GM10266 (cell line): ENCODE measurements around the gene ERC2.

Experiments used
- DNase-seq: peaks from one replicate; pipeline ENCODE4 v3.0.0; 2012; ENCODE audit errors: extremely low spot score
- CTCF ChIP-seq: IDR thresholded peaks from 2 replicates; pipeline ENCODE4 v1.5.1; 2012; ENCODE audit warnings: mild to moderate bottlenecking, low read depth; ENCODE audit not compliant: control insufficient read depth, insufficient read depth; ENCODE audit errors: missing control alignments

Gene ERC2

GRCh38 chr3:56005196-56005805 is 463.0 kb downstream of the ERC2 start:
- TF ChIP-seq CTCF = no peak
- DNase-seq = no peak

- no peak for TF ChIP-seq CTCF
Observed at GRCh38 chr3:56003129-56003528, 465.1 kb downstream of the ERC2 start.

GRCh38 chr3:56001991-56002390 is 466.3 kb downstream of the ERC2 start:
- no peak for DNase-seq
- no peak for TF ChIP-seq CTCF

More at GRCh38 chr3:56003129-56003528, 465.1 kb downstream of the ERC2 start:
- no peak for DNase-seq

- DNase-seq = no peak
- TF ChIP-seq CTCF = no peak
Observed at GRCh38 chr3:56001537-56001936, 466.7 kb downstream of the ERC2 start.

GRCh38 chr3:55989366-55989765 is 478.9 kb downstream of the ERC2 start:
- no peak for TF ChIP-seq CTCF
- no peak for DNase-seq

GRCh38 chr3:55988905-55989304 is 479.4 kb downstream of the ERC2 start:
- no peak for TF ChIP-seq CTCF
- no peak for DNase-seq

GRCh38 chr3:55984626-55985025 is 483.6 kb downstream of the ERC2 start:
- DNase-seq = no peak

More at GRCh38 chr3:55984626-55985025, 483.6 kb downstream of the ERC2 start:
- no peak for TF ChIP-seq CTCF
